HuH-7.5 (cell line): Measurements from ENCODE around the gene PRPF40A.

Source experiments
- DNase-seq: peaks from one replicate; pipeline ENCODE4 v3.0.0; 2011; ENCODE audit warnings: low spot score

The PRPF40A gene

GRCh38 chr2:152618193-152618564 is 99.1 kb downstream of the PRPF40A start:
- DNase-seq, result no peak

DNA sequence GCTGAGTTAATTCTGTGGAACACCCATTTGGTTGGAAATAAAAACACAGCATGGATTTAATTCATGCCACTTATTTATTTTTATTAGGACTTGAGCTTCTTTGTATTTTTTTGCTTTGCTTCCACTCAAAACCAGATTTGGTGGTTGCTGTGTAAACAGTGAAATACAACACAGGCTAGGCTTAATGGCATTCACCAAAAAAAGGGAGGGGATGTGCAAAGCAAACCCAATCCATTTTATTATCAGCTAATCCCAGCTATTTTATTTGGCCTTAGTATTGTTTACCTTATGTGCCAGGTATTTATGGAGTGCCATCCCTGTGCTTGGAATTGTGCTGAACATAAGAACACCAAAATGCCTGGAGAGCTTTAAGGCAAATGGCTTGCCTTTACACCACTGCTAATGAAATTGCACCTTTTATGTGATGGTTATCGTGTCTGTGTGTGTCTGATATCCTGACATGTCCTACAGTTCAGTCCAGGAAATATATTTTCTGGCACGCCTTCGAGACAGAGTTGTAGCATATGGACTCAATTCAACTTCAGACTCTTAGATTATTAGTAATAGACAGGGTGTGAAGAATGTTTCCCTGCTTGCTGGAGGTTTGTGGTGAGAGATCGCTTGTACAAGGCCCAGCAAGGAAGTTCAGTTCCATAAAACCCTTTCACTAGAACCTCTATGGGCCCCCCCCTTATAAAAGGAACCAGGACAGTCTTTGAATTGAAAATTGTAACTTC is 99.6 kb downstream of the PRPF40A start:
- DNase-seq, result no peak

- DNase-seq, result no peak
Measured at GRCh38 chr2:152615177-152615576, 102.1 kb downstream of the PRPF40A start.

- no peak for DNase-seq
Measured at GRCh38 chr2:152613235-152613634, 104.0 kb downstream of the PRPF40A start.

GRCh38 chr2:152611458-152612231 is 105.6 kb downstream of the PRPF40A start:
- DNase-seq, result no peak

- no peak for DNase-seq
Measured at GRCh38 chr2:152609699-152610098, 107.6 kb downstream of the PRPF40A start.

GRCh38 chr2:152609154-152609553 is 108.1 kb downstream of the PRPF40A start:
- no peak for DNase-seq

DNA sequence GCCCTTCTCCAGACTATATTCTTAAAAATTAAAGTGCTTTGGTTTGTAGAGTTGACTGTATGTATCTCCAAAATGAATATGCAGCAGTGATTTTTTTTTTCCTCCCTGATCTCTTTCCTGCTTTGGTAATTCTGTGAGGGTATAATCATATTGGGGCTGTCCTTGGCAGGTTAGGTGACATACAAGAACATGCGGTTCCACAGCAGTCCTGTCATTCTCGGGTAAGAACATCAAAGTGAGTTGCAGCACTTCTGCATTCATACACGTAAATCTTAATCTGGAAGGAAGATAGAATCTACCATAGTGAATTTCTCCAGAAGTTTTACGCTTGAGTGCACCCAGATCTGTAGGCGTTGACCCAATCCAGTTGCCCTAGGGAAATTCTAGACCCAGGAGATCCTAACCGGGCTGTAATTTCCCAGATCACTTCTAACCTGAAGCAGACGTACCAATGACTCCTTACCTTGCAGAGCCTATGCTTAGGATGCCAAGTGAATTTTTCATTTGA is 109.4 kb downstream of the PRPF40A start:
- no peak for DNase-seq

DNA sequence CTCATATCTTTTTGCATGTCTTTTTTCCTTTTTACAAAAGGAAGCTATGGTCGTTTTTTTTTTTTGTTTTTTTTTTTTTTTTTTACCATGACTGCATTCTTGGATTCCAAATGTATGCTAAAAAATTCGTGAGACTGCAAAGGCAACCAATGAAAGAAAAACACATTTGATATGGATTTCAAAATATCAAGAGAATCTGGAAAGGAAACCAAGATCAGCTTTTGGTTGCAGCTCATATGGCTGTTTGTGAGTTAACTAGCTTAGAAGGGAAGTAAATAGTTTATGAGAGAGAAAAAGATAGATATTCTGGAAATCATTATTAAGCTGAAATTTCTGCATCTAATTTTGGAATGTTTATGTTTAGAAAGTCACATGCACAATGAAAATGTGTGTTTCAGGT is 110.3 kb downstream of the PRPF40A start:
- DNase-seq, result no peak

GRCh38 chr2:152606081-152606480 is 111.2 kb downstream of the PRPF40A start:
- no peak for DNase-seq

GRCh38 chr2:152603166-152603565 is 114.1 kb downstream of the PRPF40A start:
- no peak for DNase-seq

DNA sequence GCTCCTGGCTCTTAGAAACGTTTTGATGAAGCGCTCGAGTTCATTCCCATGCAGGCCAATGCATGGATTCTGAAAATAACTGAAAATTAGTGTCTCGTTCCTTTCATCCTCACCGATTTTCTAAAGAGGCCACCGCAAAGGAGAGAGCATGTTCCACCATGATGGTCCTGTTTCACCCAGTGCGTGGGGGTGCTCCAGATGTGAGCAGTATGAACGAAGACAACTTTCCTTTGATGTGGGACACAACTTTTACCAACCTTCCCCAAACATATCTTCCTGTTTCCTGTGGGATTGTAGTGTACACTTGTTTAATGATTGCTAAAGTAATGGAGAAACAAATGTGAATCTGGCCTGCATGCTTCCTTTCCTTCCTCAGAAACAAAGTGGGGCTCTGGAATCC is 114.5 kb downstream of the PRPF40A start:
- DNase-seq, result no peak
